PC-3 (cell line): ENCODE measurements around the gene NR1D1. TPM values are rescaled to one million over a fixed set of nuclear protein-coding genes. Genes with fewer than 3 reads are reported as not detected.

ENCODE experiments used
- ATAC-seq: fragments of 200-7000 bp; cut with Tn5 transposase; 2 replicates; pipeline ENCODE4 v1.9.1; 2020; ENCODE audit warnings: mild to moderate bottlenecking, moderate library complexity
- BruUV-seq: library from RNA; stranded (reverse); fragments of 400-500 nt; replicated peaks from 2 replicates; lab custom pipeline; 2021; lab: Mats Ljungman, UMichigan
- CTCF ChIA-PET: fragments of 300-600 bp; sonication (Branson Sonifier 250); formaldehyde crosslinking; loops from one replicate; lab custom pipeline; 2022; ENCODE audit warnings: antibody characterized with exemption; lab: Charles Lee
- POLR2A ChIA-PET: fragments of 300-600 bp; sonication (Branson Sonifier 250); formaldehyde crosslinking; loops from one replicate; lab custom pipeline; 2022; ENCODE audit warnings: antibody characterized with exemption; ENCODE audit not compliant: unreplicated experiment; lab: Charles Lee
- DNase-seq: peaks from one replicate; pipeline ENCODE4 v3.0.0-alpha.2; 2015
- H2AFZ ChIP-seq: fragments of 300-600 bp; sonication (generic); 2 replicates; pipeline ENCODE4 v1.6.0; 2016; ENCODE audit warnings: antibody characterized with exemption, low read length
- H3F3A ChIP-seq: fragments of 300-600 bp; sonication (generic); one replicate; pipeline ENCODE4 v1.6.0; 2017; ENCODE audit warnings: antibody characterized with exemption, low read length, control low read depth, mild to moderate bottlenecking; ENCODE audit not compliant: unreplicated experiment
- H3K27ac ChIP-seq: fragments of 300-600 bp; sonication (generic); 2 replicates; pipeline ENCODE4 v1.5.1; 2016; ENCODE audit warnings: mild to moderate bottlenecking, low read length
- H3K27me3 ChIP-seq: fragments of 300-600 bp; sonication (generic); 2 replicates; pipeline ENCODE4 v1.6.1; 2016; ENCODE audit warnings: low read length, mixed read lengths
- H3K36me3 ChIP-seq: fragments of 300-600 bp; sonication (generic); 2 replicates; pipeline ENCODE4 v1.6.1; 2016; ENCODE audit warnings: low read depth, mixed run types, low read length, mixed read lengths
- H3K4me1 ChIP-seq: fragments of 300-600 bp; sonication (generic); 2 replicates; pipeline ENCODE4 v1.5.1; 2016; ENCODE audit warnings: low read length; ENCODE audit not compliant: insufficient read depth
- H3K4me2 ChIP-seq: fragments of 300-600 bp; sonication (generic); 2 replicates; pipeline ENCODE4 v1.6.0; 2016; ENCODE audit warnings: low read length
- H3K4me3 ChIP-seq: fragments of 300-600 bp; sonication (generic); 2 replicates; pipeline ENCODE4 v1.5.1; 2016; ENCODE audit warnings: mild to moderate bottlenecking, low read length, mixed read lengths
- H3K79me2 ChIP-seq: fragments of 300-600 bp; sonication (generic); 2 replicates; pipeline ENCODE4 v1.6.1; 2017; ENCODE audit warnings: low read length, mixed read lengths
- H3K9ac ChIP-seq: fragments of 300-600 bp; sonication (generic); 2 replicates; pipeline ENCODE4 v1.6.0; 2016; ENCODE audit warnings: mild to moderate bottlenecking, low read length
- H3K9me2 ChIP-seq: fragments of 300-600 bp; sonication (generic); replicated peaks from 2 replicates; pipeline ENCODE4 v1.6.1; 2016; ENCODE audit warnings: mixed run types, low read length, mixed read lengths
- H3K9me3 ChIP-seq: fragments of 300-600 bp; sonication (generic); 2 replicates; pipeline ENCODE4 v1.6.1; 2016; ENCODE audit warnings: low read length, mixed read lengths
- H4K20me1 ChIP-seq: fragments of 300-600 bp; sonication (generic); 2 replicates; pipeline ENCODE4 v1.6.1; 2016; ENCODE audit warnings: low read length, mixed read lengths
- CTCF ChIP-seq: fragments of 300-600 bp; sonication (generic); conservative IDR thresholded peaks from 2 replicates; pipeline ENCODE4 v1.5.1; 2017; ENCODE audit warnings: antibody characterized with exemption, low read depth, mild to moderate bottlenecking, low read length
- EZH2 ChIP-seq: fragments of 300-600 bp; sonication (generic); IDR thresholded peaks from one replicate; pipeline ENCODE4 v1.6.1; 2017; ENCODE audit warnings: antibody characterized with exemption, mild to moderate bottlenecking, low read length; ENCODE audit not compliant: unreplicated experiment
- EZH2phosphoT487 ChIP-seq: fragments of 300-600 bp; sonication (generic); IDR thresholded peaks from 2 replicates; pipeline ENCODE4 v1.6.1; 2018; ENCODE audit warnings: mild to moderate bottlenecking, antibody characterized with exemption, low read length, borderline replicate concordance
- intact Hi-C: fragments of 100-400 bp; cut with micrococcal nuclease; formaldehyde crosslinking; loops from 2 replicates; pipeline ENCODE4 v1.9.0; 2023
- total RNA-seq: library from RNA; depleted of rRNA; stranded (reverse); fragments of >200 nt; gene quantifications from 2 replicates; pipeline ENCODE4 v1.2.3, GENCODE V29; 2014

Gene NR1D1
- total RNA-seq, 1 experiment from 2014 or later: 7.1 TPM

GRCh38 chr17:40103071-40103661, 2.8 kb upstream of the NR1D1 start:
- Histone ChIP-seq H3K4me3 (no peak overlapping the region), H3F3A (no peaks in the 10 kb centered on the region), H2AFZ (no peak overlapping the region), H3K36me3 (no peaks in the 10 kb centered on the region), H3K4me2 (peak overlapping the region; percentile 66), H3K4me1 (peaks cover 43% of the 10 kb centered on the region), H3K79me2 (peaks cover 16% of the 10 kb centered on the region), H4K20me1 (peaks cover 6% of the 10 kb centered on the region; the same call in 1 of the 2 replicates), H3K9me3 (no peaks in the 10 kb centered on the region), H3K27ac (peak overlapping the region; percentile 21), H3K9me2 (no peaks in the 10 kb centered on the region), H3K9ac (peak overlapping the region; percentile 12; the same call in 1 of the 2 replicates), H3K27me3 (no peaks in the 10 kb centered on the region)
- POLR2A ChIA-PET: interaction anchor here (0.6 to 0.9 kb wide), 5 partner anchors 10 to 242 kb away, joined by 3 to 6 read pairs (median 4); partner anchors contain the start of gene CASC3
- ATAC-seq: no peak
- DNase-seq: no peak
- CTCF ChIA-PET: interaction anchor here (0.5 to 0.7 kb wide), 2 partner anchors 65 to 162 kb away, joined by 3 to 6 read pairs; no protein-coding TSS in a partner anchor
- no TSS peak for BruUV-seq
- intact Hi-C loops: no loop called here
- TF ChIP-seq EZH2phosphoT487 (no peak), EZH2 (no peak)

GRCh38 chr17:40101367-40102210, 1.2 kb upstream of the NR1D1 start:
- Histone ChIP-seq H3K36me3 (no peaks in the 10 kb centered on the region; the same call in 1 of the 2 replicates), H3K9me2 (no peaks in the 10 kb centered on the region), H2AFZ (no peak overlapping the region), H3K9me3 (no peaks in the 10 kb centered on the region), H3K4me2 (peak overlapping the region; percentile 89), H3K9ac (peak overlapping the region; percentile 91), H3K27ac (peak overlapping the region; percentile 99), H4K20me1 (peaks cover 6% of the 10 kb centered on the region), H3K4me3 (peak overlapping the region; percentile 80), H3K79me2 (peaks cover 23% of the 10 kb centered on the region), H3K4me1 (peaks cover 46% of the 10 kb centered on the region), H3F3A (no peaks in the 10 kb centered on the region), H3K27me3 (no peaks in the 10 kb centered on the region)
- ChIA-PET POLR2A (interaction anchor here (0.6 to 1.1 kb wide), 2 partner anchors 11 to 28 kb away, joined by 3 to 7 read pairs; no protein-coding TSS in a partner anchor), CTCF (interaction anchor here (0.5 to 0.9 kb wide), 2 partner anchors 10 to 72 kb away, joined by 6 to 7 read pairs; no protein-coding TSS in a partner anchor)
- BruUV-seq: no TSS peak
- intact Hi-C loops: no loop called here
- DNase-seq (no peak), ATAC-seq (no peak)
- TF ChIP-seq CTCF (no peak), EZH2 (no peak), EZH2phosphoT487 (no peak)
